ENCODE data around the gene MACF1.
"Not testable (repeated sequence)": the region's sequence is repeated elsewhere in the genome, so short reads cannot be mapped to it uniquely, and the experiment has no call there.

The MACF1 gene, protein sequence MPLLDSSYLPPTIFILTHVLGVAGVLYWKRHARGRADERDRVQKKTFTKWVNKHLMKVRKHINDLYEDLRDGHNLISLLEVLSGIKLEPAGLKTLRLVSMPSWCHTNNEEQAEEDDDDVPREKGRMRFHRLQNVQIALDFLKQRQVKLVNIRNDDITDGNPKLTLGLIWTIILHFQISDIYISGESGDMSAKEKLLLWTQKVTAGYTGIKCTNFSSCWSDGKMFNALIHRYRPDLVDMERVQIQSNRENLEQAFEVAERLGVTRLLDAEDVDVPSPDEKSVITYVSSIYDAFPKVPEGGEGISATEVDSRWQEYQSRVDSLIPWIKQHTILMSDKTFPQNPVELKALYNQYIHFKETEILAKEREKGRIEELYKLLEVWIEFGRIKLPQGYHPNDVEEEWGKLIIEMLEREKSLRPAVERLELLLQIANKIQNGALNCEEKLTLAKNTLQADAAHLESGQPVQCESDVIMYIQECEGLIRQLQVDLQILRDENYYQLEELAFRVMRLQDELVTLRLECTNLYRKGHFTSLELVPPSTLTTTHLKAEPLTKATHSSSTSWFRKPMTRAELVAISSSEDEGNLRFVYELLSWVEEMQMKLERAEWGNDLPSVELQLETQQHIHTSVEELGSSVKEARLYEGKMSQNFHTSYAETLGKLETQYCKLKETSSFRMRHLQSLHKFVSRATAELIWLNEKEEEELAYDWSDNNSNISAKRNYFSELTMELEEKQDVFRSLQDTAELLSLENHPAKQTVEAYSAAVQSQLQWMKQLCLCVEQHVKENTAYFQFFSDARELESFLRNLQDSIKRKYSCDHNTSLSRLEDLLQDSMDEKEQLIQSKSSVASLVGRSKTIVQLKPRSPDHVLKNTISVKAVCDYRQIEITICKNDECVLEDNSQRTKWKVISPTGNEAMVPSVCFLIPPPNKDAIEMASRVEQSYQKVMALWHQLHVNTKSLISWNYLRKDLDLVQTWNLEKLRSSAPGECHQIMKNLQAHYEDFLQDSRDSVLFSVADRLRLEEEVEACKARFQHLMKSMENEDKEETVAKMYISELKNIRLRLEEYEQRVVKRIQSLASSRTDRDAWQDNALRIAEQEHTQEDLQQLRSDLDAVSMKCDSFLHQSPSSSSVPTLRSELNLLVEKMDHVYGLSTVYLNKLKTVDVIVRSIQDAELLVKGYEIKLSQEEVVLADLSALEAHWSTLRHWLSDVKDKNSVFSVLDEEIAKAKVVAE (N-terminal part only)

DNA sequence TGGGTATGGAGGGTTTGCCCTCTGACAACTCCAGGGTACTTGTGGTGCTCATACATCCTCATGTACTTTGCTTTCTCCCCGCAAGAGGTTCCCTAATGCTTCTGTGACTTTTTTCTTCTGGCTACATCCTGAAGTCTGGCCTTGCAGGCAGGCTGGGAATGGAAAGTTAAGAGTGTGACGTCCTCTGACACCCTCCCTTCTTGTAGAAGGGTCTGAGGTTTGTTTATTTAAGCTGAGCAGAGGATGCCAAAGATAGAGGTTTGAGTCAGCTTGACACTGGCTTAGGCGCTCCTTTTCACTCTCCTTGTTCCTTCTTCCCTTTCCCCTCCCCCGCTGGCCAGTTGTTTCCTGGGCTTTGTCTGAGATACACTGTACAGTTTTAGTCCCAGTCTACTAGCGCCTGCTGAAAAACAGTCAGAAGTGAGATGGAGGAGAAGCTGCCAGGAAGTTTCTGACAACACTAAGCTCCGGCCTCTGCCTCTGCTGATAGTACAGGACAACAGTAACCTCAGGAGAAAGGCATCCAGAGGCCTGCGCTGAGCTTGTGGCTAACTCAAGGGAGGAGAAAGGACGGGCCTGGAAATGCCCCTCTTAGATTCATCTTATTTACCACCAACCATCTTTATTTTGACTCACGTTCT, at the start of gene MACF1:
Gene MACF1, plus strand, starts transcription at position 255 of the 641 bp plus-strand sequence. Its CDS starts 328 bp downstream, at position 583.
- no peak for DNase-seq (ENCODE audit: low read depth in 3 of 3)

DNA sequence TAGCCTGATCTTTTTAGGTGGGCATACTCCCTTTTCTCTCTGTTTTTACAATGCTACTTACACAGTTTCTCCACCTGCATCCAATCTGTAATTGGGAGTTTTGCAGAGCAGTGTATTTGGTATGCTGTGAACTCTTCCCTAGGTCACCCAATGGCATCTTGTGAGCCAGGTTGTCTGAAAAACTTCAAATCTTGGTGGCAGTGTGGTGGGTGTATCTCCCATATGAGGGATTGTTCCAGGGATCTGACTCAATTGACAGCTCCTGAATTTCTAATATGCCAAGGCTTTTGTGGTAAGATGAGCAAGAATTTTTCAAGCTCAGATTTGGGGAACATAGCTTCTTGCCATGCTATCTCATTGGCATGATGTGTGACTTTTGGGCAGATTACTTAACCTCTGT, 47.2 kb upstream of the MACF1 start:
- no peak for DNase-seq (ENCODE audit: low read depth in 3 of 3)

DNA sequence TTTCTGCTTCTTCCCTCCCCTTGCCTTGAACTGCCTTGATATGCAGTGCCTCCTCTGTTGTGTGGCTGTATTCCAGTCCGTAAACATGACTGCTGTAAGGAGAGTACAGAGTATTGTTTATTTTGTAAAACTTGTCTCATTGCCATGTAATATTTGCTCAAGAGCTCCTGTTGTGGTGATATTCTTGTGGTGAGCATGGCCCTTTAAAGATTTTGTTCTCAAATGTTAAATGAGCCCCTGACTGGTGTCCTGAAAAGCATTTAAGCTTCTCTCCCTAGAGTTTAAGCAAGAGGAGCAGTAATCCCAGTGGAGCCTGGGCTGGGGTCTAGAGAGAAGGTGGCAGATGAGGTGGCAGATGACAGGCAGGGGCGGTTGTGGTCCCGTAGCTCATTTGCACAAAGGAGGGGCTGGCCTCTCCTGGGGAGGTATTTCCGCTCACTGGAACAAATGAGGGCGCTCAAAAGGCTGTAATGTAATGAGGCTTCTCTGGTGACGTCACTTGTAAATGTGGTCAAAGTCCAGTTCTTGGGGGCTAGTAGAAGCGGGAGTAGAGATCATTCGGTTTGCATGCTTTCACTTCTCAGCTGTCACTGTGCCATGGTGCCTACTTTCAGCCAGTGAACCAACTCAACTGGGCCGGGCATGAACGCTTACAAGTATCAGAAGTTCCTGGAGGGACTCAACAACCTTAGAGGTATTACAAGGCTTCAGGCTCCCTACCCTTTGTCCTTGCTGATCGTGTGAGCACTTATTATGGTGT, 46.0 kb upstream of the MACF1 start:
- DNase-seq (ENCODE audit: low read depth in 3 of 3), result no peak

DNA sequence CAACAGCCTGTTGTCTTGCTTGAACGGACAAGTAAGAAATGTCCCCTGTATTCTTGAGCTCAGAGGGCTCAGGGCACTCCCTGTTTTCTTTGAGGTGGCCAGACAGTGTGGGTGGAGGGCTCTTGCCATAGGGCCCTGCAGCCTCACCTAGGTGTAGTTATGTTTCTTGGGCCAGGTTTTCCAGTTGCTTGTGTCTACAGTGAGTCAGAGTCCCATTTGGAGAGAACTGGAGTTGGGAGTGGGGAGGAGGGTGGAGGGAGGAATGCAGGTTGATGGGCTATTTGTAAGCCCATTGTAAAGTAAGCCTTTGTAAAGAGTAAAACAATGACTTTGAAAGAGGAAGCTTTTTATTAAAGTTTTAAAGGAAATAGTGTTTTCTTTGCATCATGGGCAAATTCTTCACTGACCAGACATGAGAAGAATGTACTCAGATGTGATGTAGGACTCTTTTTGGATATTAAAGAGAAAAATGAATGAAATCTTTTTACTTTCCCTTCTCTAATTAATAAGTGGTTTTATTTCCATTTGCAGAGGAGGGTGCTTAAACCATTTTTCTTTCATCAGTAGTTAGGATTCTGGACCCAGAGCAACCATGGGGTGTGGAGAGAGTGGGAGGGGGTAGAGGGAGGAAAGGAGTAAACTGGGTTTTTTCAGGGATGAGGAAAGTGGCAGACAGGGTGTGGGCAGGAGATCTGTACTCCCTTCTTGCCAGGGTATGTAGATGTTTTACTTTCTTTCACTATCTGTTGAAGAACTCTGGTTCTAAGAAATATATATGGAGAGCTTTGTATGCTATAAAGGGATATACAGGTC, 45.1 kb upstream of the MACF1 start:
- no peak for DNase-seq (ENCODE audit: low read depth in 3 of 3)

DNA sequence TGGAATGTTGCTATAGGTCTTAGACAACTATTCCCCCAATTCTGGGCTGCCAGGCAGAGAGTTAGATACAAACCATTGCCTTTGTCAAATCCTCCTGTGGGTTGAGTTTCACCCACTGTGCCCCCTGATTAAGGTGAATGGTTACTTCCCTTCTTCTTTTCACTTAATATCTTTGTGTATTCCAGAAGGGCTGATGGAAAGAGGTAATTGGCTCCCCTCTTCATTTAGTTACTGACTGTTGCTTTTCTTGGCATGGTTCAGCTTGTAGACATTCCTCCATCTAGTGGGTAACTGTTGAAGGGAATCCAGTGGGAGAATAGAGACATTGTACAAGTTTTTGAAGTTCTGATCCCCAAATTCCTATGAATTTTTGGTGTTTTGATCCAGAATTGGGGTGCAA, 43.8 kb upstream of the MACF1 start:
- no peak for DNase-seq (ENCODE audit: low read depth in 3 of 3)

DNA sequence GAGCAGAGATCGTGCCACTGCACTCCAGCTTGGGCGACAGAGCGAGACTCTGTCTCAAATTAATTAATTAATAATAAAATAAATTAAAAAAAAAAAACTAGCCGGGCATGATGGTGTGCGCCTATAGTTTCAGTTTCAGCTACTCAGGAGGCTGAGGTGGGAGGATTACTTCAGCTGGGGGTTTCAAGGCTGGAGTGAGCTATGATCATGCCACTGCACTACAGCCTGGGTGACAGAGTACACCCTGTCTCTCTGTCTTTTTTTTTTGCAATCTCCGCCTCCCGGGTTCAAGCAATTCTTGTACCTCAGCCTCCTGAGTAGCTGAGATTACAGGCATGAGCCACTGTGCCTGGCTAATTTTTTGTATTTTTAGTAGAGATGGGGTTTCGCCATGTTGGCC, 42.7 kb upstream of the MACF1 start:
- DNase-seq (ENCODE audit: low read depth in 3 of 3), result not testable (repeated sequence)

DNA sequence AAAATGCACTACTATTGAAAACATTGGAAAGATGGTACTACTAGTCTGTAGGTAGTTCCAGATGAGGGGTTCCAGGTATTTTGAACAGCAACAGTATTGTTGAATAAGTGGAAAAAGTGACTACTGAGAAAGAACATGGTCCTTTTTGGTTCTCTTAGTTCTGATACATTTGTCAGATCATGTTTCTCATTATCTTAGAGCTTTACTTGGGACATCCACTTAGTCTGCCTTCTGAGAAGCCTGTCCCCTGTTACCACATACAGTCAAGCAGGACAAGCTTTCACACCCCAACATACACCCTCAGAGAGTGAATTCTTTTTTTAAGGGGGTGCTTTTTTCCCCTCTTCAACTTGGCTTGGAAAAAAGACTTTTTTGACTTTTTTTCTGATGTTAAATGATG, 41.0 kb upstream of the MACF1 start:
- DNase-seq (ENCODE audit: low read depth in 3 of 3), result no peak

DNA sequence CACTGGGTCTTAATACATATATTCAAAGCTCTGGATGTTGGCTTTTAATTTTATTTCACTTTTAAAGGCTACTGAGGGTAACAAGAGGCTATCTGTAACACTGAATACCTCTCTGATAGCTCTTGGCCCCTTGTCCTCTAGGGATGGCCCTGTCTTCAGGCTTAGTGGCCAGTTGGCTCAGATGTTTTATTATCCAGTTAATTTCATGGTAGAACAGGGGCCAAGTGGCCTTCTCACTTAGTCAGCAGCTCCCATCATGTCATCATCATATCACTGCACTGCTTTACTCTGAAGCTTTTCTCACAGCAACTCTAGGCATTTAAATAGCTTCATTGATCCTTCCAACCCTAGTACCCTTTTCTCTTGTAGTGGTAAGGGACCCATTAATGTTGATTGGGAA, 40.2 kb upstream of the MACF1 start:
- DNase-seq (ENCODE audit: low read depth in 3 of 3), result no peak

DNA sequence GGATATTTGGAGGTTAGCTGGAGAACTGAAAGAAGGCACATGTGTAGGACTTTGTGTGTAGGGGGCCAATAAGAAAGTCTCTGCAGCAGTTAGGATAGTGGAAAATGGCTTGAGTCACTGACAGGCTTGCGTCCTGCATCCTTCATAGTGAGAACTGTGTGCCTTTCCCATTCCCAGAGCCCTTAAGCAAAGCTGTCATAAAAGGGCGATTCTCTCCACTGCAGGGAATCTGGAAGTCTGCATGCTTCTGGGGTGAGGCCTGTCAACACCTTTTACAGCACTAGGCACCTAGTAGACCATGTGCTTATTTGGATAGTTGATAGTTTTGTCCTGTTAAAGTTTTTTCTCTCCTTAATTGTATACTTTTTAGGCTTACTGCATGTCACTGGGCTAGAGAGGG, 39.4 kb upstream of the MACF1 start:
- DNase-seq (ENCODE audit: low read depth in 3 of 3), result no peak

DNA sequence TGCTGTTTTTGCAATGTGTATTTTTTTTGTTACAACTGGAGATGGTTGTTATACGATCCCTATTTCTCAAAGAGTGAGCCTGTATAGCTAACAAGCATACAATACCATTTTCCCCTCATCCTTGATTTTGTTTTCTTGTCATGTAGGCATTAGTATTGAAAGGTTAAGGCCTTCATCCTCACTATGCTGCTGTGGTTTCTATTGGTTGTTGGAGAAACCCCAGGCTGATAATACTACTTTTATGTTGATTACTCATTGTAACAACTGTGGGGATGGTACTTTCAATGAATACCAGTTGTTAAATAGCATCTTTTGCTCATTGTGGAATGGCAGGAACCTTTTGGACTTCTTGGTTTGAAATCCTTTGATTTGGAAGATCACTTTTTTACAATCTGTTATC, 39.0 kb upstream of the MACF1 start:
- no peak for DNase-seq (ENCODE audit: low read depth in 3 of 3)

DNA sequence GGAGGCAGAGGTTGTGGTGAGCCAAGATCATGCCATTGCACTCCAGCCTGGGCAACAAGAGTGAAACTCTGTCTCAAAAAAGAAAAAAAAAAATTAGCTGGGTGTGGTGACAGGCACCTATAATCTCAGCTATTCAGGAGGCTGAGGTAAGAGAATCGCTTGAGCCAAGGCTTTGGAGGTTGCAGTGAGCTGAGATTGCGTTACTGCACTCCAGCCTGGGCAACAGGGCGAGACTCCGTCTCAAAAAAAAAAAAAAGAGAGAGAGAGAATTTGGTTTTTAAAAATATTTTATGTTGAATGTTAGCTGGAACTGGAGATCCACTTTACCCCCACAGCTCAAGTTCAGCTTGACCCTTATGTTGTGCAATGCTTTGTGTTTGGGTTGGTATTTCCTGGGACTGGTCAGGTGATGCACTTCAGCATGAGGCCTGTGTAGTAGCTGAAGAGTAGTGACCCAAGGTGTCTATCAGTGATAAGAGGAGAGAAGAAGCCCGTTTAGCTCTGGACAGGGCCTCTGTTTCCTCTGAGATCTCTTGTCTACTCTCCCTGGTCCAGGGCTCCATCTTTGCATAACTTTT, 36.8 kb upstream of the MACF1 start:
- no peak for DNase-seq (ENCODE audit: low read depth in 3 of 3)

DNA sequence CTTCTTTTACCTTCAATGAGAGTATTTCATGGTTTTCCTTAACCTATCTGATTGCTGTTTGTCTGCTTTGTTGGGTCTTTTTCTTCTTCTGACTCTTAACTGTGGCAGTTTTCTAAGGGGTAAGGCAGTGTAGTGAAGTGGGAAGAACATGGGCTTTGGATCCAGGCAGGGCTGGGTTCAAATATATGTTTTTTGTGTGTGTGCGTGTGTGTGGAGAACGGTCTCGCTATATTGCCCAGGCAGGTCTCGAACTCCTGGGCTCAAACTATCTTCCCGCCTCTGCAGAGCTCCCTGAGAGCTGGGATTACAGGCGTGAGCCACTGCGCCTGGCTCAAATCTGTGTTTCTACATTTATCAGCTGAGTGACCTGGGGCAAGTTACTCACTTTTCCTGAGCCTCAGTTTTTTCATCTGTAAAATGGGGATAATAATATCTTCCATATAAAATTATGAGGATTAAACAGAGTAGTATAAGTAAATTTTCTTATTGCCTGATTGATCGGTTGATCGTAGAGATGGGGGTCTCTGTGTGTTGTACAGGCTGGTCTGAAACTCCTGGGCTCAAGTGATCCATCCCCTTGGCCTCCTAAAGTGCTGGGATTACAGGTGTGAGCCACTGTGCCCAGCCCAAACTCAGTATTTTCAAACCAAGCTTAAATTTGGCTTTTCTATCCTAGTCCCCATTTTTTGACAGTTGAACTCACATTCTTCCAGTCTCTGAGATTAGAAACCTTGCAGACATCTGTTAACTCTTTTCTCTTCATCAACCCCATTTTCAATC, 36.0 kb upstream of the MACF1 start:
- DNase-seq (ENCODE audit: low read depth in 3 of 3), result no peak

DNA sequence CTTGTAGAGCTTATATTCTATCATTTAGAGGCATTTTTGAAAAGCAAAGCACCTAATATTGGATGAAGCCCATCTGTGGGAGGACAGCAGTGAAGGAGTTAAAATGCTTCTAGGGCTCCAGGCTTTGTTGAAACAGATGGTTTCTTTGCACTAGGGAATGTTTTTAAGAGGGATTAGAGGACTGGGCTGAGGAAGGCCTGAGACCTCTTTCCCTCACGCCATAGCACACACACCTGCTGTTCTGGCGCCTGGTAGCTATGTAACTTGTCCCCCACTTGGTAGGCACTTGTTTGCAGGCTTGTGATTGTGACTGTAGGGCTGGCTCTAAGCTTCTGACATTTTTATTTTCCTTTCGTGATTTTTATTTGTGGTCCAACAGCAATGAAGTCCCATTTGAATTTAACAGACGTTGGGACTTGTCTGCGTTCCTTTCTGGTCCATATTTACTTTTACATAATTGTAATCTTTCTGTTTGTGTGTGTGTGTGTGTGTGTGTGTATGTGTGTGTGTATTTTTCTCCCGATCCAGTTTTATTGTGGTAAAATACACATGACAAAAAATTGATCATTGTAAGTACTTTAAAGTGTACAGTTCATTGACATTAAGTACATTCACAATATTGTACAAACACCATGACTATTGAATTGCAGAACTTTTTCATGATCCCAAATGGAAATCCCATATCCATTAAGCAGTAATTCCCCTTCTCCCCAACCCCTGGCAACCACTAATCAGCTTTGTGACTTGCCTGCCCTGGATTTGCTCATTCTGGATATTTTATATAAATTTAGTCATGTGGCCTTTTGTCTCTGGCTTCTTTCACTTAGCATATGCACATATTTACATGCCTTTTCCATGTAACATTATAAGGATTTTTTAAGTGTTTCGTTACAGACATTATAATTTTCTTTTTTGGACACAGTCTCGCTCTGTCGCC, 33.5 kb upstream of the MACF1 start:
- DNase-seq (ENCODE audit: low read depth in 3 of 3), result no peak

DNA sequence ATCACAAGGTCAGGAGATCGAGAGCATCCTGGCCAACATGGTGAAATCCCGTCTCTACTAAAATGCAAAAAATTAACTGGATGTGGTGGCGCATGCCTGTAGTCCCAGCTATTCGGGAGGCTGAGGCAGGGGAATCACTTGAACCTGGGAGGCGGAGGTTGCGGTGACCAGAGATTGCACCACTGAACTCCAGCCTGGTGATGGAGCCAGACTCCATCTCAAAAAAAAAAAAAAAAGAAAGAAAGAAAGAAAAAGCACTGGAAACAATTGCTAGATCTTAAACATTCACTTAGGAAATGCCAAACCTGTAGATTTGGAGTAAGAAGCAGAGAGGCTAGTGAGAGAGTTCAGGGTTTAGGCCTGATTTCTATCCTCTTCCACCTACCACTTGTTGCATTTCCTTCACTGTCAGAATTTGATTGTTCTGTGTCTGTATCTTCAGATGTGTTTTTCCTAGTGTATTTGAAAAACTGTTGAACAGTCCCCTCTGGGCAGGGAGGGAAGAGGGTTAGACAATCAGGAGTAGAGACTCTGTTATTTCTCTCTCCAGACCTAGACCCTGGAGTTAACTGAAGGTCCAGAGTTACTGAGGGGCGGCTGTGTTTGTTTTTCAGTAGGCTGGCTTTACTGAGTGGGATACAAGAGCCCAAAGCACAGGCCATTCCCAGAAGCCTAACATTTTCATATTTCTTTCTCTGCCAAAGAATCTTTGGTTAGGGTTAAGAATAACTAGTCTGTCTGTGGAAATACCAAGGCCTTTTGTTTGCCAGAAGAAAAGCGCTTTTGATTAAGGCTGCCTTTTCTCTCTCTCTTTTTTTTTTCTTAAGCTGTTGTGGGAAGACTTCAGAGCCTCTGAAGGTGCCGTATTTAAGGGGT, 31.1 kb upstream of the MACF1 start:
- DNase-seq (ENCODE audit: low read depth in 3 of 3), result no peak

DNA sequence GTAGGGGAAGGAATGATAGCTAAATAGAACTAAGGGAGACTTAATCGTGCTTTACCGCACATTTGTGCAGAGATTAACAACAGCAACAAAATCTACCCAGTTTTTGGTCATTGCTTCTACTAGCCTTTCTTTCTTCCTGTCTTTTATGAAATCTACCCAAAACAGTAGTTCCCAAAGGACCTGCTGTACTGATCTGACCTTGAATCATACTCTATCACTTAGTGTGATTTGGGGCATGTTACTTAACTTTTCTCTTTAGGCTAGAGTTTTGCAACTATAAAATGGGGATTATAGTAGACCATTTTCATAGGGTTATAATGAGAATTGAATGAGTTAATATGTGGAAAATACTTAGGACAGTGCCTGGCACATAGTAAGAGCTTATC, 30.5 kb upstream of the MACF1 start:
- DNase-seq (ENCODE audit: low read depth in 3 of 3), result no peak

DNA sequence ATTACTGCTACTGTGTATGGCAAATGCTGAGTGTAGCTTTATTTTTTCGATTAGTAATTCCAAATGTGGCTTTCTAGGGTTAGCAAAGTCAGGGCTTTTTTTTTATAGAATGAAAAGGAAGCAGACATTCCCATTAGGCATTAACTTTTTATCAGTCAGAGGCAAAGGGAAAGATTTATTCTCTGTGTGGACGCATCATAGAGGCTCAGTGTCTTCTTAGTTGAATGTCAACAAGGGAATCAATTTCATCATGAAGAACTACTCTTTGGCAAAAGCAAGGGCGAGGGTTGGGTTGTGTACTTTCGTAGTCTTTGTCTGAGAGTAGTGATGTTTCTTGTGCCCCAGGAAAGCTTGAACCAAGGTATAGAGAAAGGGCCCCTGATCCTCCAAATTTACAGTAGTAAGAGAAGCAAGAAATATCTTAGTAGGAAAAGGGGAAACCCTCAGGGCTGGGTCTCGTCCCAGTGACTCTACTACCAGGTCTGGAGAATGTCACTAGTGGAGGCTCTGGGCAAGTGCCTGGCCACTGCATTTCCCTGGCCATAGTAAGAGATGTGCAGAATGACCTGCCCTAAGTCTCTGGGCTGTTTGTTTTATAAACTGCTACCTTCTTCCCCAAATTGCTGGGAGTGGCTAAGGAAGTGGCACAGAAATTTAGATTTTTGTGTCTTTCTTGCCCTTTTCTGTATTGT, 30.0 kb upstream of the MACF1 start:
- no peak for DNase-seq (ENCODE audit: low read depth in 3 of 3)
